Activated naive CD4-positive, alpha-beta T cell treated with anti-CD3 and anti-CD28 coated beads for 36 hours (primary cell): Measurements from ENCODE around the gene ASTN2. TPM values are rescaled to one million over a fixed set of nuclear protein-coding genes. Genes with fewer than 3 reads are reported as not detected.

Source experiments
- CTCF ChIA-PET: fragments of 350-600 bp; sonication (Branson Sonifier 250); formaldehyde crosslinking; loops from one replicate; lab custom pipeline; 2021; ENCODE audit warnings: antibody characterized with exemption; lab: Charles Lee
- DNase-seq: peaks from one replicate; pipeline ENCODE4 v3.0.0-alpha.2; 2020
- H3K27ac Mint-ChIP-seq: one replicate; pipeline ENCODE4 v1.8.0; 2021; ENCODE audit warnings: mild to moderate bottlenecking, mixed read lengths
- H3K27me3 Mint-ChIP-seq: one replicate; pipeline ENCODE4 v1.8.0; 2021; ENCODE audit warnings: low read depth, mixed read lengths
- H3K36me3 Mint-ChIP-seq: one replicate; pipeline ENCODE4 v1.8.0; 2021; ENCODE audit warnings: low read depth, mixed read lengths
- H3K4me1 Mint-ChIP-seq: one replicate; pipeline ENCODE4 v1.8.0; 2021; ENCODE audit warnings: low read depth, mixed read lengths
- H3K4me3 Mint-ChIP-seq: one replicate; pipeline ENCODE4 v1.8.0; 2021; ENCODE audit warnings: mild to moderate bottlenecking, moderate library complexity, mixed read lengths
- H3K9me3 Mint-ChIP-seq: one replicate; pipeline ENCODE4 v1.8.0; 2021; ENCODE audit warnings: mixed read lengths
- intact Hi-C: fragments of 100-400 bp; cut with micrococcal nuclease; formaldehyde crosslinking; loops from one replicate; pipeline ENCODE4 v1.15.1; 2023
- total RNA-seq, 2 experiments: library from RNA; stranded (reverse); gene quantifications; one replicate each; pipeline ENCODE4 v1.2.3, GENCODE V29; 2021

The ASTN2 gene
- total RNA-seq, 2 experiments from 2014 or later = 6.0 to 6.6 TPM

- Mint-ChIP-seq H3K27ac (no peak overlapping the region), H3K27me3 (peaks cover 5% of the 10 kb centered on the region), H3K36me3 (no peaks in the 10 kb centered on the region), H3K9me3 (no peaks in the 10 kb centered on the region), H3K4me1 (no peaks in the 10 kb centered on the region), H3K4me3 (no peak overlapping the region)
- intact Hi-C loops = no loop called here
- DNase-seq = no peak
- CTCF ChIA-PET = no interaction called here
These were observed 401.3 kb downstream of the ASTN2 start for GRCh38 chr9:117013440-117013995.

- no peak overlapping the region for H3K27ac Mint-ChIP-seq
- CTCF ChIA-PET = interaction anchor here (1.5 kb wide), 1 partner anchor 10 kb away, joined by 5 read pairs; no protein-coding TSS in a partner anchor
These were observed 404.8 kb downstream of the ASTN2 start for GRCh38 chr9:117010061-117010460.

GRCh38 chr9:117008876-117009275 lies 406.0 kb downstream of the ASTN2 start:
- Mint-ChIP-seq H3K4me3 (no peak overlapping the region), H3K9me3 (no peaks in the 10 kb centered on the region), H3K27me3 (no peaks in the 10 kb centered on the region), H3K36me3 (no peaks in the 10 kb centered on the region), H3K4me1 (no peaks in the 10 kb centered on the region), H3K27ac (no peak overlapping the region)
- DNase-seq = no peak
- CTCF ChIA-PET = interaction anchor here (1.0 kb wide), 1 partner anchor 271 kb away, joined by 5 read pairs; no protein-coding TSS in a partner anchor
- intact Hi-C loops = no loop called here

More at GRCh38 chr9:117010061-117010460, 404.8 kb downstream of the ASTN2 start:
- H3K9me3 Mint-ChIP-seq = no peaks in the 10 kb centered on the region
- no peak overlapping the region for H3K4me3 Mint-ChIP-seq
- no peaks in the 10 kb centered on the region for H3K4me1 Mint-ChIP-seq
- H3K36me3 Mint-ChIP-seq = no peaks in the 10 kb centered on the region
- no peaks in the 10 kb centered on the region for H3K27me3 Mint-ChIP-seq
- intact Hi-C loops = no loop called here
- DNase-seq = no peak

GRCh38 chr9:117008461-117008860 lies 406.4 kb downstream of the ASTN2 start:
- Mint-ChIP-seq H3K4me3 (no peak overlapping the region), H3K27me3 (no peaks in the 10 kb centered on the region), H3K9me3 (no peaks in the 10 kb centered on the region), H3K36me3 (no peaks in the 10 kb centered on the region), H3K4me1 (no peaks in the 10 kb centered on the region), H3K27ac (no peak overlapping the region)
- intact Hi-C loops = no loop called here
- no peak for DNase-seq
- CTCF ChIA-PET = no interaction called here

GRCh38 chr9:117002686-117003085 lies 412.2 kb downstream of the ASTN2 start:
- H3K27me3 Mint-ChIP-seq = no peaks in the 10 kb centered on the region
- CTCF ChIA-PET = no interaction called here
- no peaks in the 10 kb centered on the region for H3K36me3 Mint-ChIP-seq
- intact Hi-C loops = no loop called here
- no peaks in the 10 kb centered on the region for H3K4me1 Mint-ChIP-seq
- no peak for DNase-seq
- H3K27ac Mint-ChIP-seq = no peak overlapping the region
- peaks cover 2% of the 10 kb centered on the region for H3K9me3 Mint-ChIP-seq
- H3K4me3 Mint-ChIP-seq = no peak overlapping the region

- Mint-ChIP-seq H3K4me1 (no peaks in the 10 kb centered on the region), H3K27ac (no peak overlapping the region), H3K4me3 (no peak overlapping the region), H3K9me3 (peaks cover 5% of the 10 kb centered on the region), H3K36me3 (no peaks in the 10 kb centered on the region), H3K27me3 (no peaks in the 10 kb centered on the region)
- CTCF ChIA-PET = interaction anchor here (1.3 kb wide), 1 partner anchor 10 kb away, joined by 5 read pairs; no protein-coding TSS in a partner anchor
- no peak for DNase-seq
- intact Hi-C loops = no loop called here
These were observed 414.0 kb downstream of the ASTN2 start for GRCh38 chr9:117000834-117001233.

- H3K27ac Mint-ChIP-seq = no peak overlapping the region
- intact Hi-C loops = no loop called here
- DNase-seq = no peak
- no peaks in the 10 kb centered on the region for H3K27me3 Mint-ChIP-seq
- peaks cover 5% of the 10 kb centered on the region for H3K9me3 Mint-ChIP-seq
- H3K4me3 Mint-ChIP-seq = no peak overlapping the region
- CTCF ChIA-PET = interaction anchor here (1.3 kb wide), 1 partner anchor 10 kb away, joined by 5 read pairs; no protein-coding TSS in a partner anchor
- no peaks in the 10 kb centered on the region for H3K36me3 Mint-ChIP-seq
- no peaks in the 10 kb centered on the region for H3K4me1 Mint-ChIP-seq
These were observed 414.6 kb downstream of the ASTN2 start for GRCh38 chr9:117000196-117000723.

GRCh38 chr9:116998305-116998704 lies 416.6 kb downstream of the ASTN2 start:
- Mint-ChIP-seq H3K27me3 (no peaks in the 10 kb centered on the region), H3K4me1 (no peaks in the 10 kb centered on the region), H3K9me3 (peaks cover 5% of the 10 kb centered on the region), H3K4me3 (no peak overlapping the region), H3K27ac (no peak overlapping the region), H3K36me3 (no peaks in the 10 kb centered on the region)
- intact Hi-C loops = no loop called here
- no peak for DNase-seq
- CTCF ChIA-PET = interaction anchor here (1.5 kb wide), 1 partner anchor 138 kb away, joined by 3 read pairs; no protein-coding TSS in a partner anchor

- no peak overlapping the region for H3K27ac Mint-ChIP-seq
- DNase-seq = no peak
- H3K36me3 Mint-ChIP-seq = no peaks in the 10 kb centered on the region
- intact Hi-C loops = no loop called here
- CTCF ChIA-PET = no interaction called here
- H3K4me3 Mint-ChIP-seq = no peak overlapping the region
- peaks cover 3% of the 10 kb centered on the region for H3K9me3 Mint-ChIP-seq
- H3K27me3 Mint-ChIP-seq = peaks cover 6% of the 10 kb centered on the region
- H3K4me1 Mint-ChIP-seq = no peaks in the 10 kb centered on the region
These were observed 422.0 kb downstream of the ASTN2 start for GRCh38 chr9:116992865-116993264.

- CTCF ChIA-PET = no interaction called here
- Mint-ChIP-seq H3K9me3 (no peaks in the 10 kb centered on the region), H3K36me3 (no peaks in the 10 kb centered on the region), H3K27ac (no peak overlapping the region), H3K27me3 (peaks cover 7% of the 10 kb centered on the region), H3K4me3 (no peak overlapping the region), H3K4me1 (no peaks in the 10 kb centered on the region)
- intact Hi-C loops = no loop called here
- DNase-seq = no peak
These were observed 423.8 kb downstream of the ASTN2 start for GRCh38 chr9:116991051-116991450.

- DNase-seq = no peak
- intact Hi-C loops = no loop called here
- H3K9me3 Mint-ChIP-seq = no peaks in the 10 kb centered on the region
- no peak overlapping the region for H3K27ac Mint-ChIP-seq
- H3K36me3 Mint-ChIP-seq = no peaks in the 10 kb centered on the region
- H3K4me3 Mint-ChIP-seq = no peak overlapping the region
- CTCF ChIA-PET = no interaction called here
- peaks cover 7% of the 10 kb centered on the region for H3K27me3 Mint-ChIP-seq
- no peaks in the 10 kb centered on the region for H3K4me1 Mint-ChIP-seq
These were observed 424.3 kb downstream of the ASTN2 start for GRCh38 chr9:116990592-116990991.

- H3K27ac Mint-ChIP-seq = no peak overlapping the region
- DNase-seq = no peak
- H3K4me1 Mint-ChIP-seq = no peaks in the 10 kb centered on the region
- CTCF ChIA-PET = no interaction called here
- H3K36me3 Mint-ChIP-seq = no peaks in the 10 kb centered on the region
- peaks cover 4% of the 10 kb centered on the region for H3K27me3 Mint-ChIP-seq
- intact Hi-C loops = no loop called here
- H3K4me3 Mint-ChIP-seq = no peak overlapping the region
- H3K9me3 Mint-ChIP-seq = no peaks in the 10 kb centered on the region
These were observed 427.0 kb downstream of the ASTN2 start for GRCh38 chr9:116987721-116988485.
